Lung (tissue), 12 donors: ENCODE results near the gene RAPSN. TPM values are rescaled to one million over a fixed set of nuclear protein-coding genes. Genes with fewer than 3 reads are reported as not detected.

Source experiments
- ATAC-seq: fragments of 200-7000 bp; cut with Tn5 transposase; one replicate; pipeline ENCODE4 v1.9.1; 2020; ENCODE audit warnings: moderate number of reproducible peaks; ENCODE audit not compliant: insufficient read depth, low FRiP score
- DNase-seq, 3 donors: peaks; one replicate each; pipeline ENCODE4 v3.0.0-alpha.2; 2013 to 2017
- H3K27ac ChIP-seq, 2 donors: one replicate each; pipeline ENCODE4 v1.5.1; 2013; ENCODE audit warnings: mild to moderate bottlenecking in 2 of 2, moderate library complexity in 2 of 2, control low read depth in 1 of 2, inconsistent platforms in 1 of 2, low read depth in 1 of 2, low read length in 1 of 2
- H3K27me3 ChIP-seq, 3 donors: one replicate each; pipeline ENCODE4 v1.5.1; 2013; ENCODE audit warnings: low read length in 2 of 3; ENCODE audit not compliant: control insufficient read depth in 3 of 3, insufficient read depth in 3 of 3
- H3K36me3 ChIP-seq, 4 donors: one replicate each; pipeline ENCODE4 v1.5.1; 2013; ENCODE audit warnings: low read length in 4 of 4, mild to moderate bottlenecking in 1 of 4, moderate library complexity in 1 of 4; ENCODE audit not compliant: control insufficient read depth in 4 of 4, insufficient read depth in 4 of 4
- H3K4me1 ChIP-seq, 5 donors: one replicate each; pipeline ENCODE4 v1.5.1; 2013; ENCODE audit warnings: low read length in 5 of 5, mild to moderate bottlenecking in 2 of 5, moderate library complexity in 1 of 5; ENCODE audit not compliant: control insufficient read depth in 5 of 5, insufficient read depth in 5 of 5
- H3K4me3 ChIP-seq: one replicate; pipeline ENCODE4 v1.5.1; 2013; ENCODE audit warnings: mild to moderate bottlenecking, control low read depth, moderate library complexity
- H3K9ac ChIP-seq, 2 donors: one replicate each; pipeline ENCODE4 v1.5.1; 2013; ENCODE audit warnings: low read length in 2 of 2, control low read depth in 1 of 2; ENCODE audit not compliant: insufficient read depth in 1 of 2
- H3K9me3 ChIP-seq, 4 donors: one replicate each; pipeline ENCODE4 v1.5.1; 2013; ENCODE audit warnings: low read length in 3 of 4, mild to moderate bottlenecking in 1 of 4, moderate library complexity in 1 of 4; ENCODE audit not compliant: control insufficient read depth in 4 of 4, insufficient read depth in 3 of 4
- CTCF ChIP-seq: IDR thresholded peaks from 2 replicates; pipeline ENCODE4 v1.5.1; 2012; ENCODE audit warnings: mild to moderate bottlenecking; ENCODE audit errors: control extremely low read depth, extremely low read depth
- WGBS, 2 donors: extraction: QIAGEN DNeasy Blood & Tissue Kit; methylation state at CpG; one replicate each; pipeline ENCODE4 v1.1.7; 2013; 5-methylcytosine and 5-hydroxymethylcytosine counted together
- polyA plus RNA-seq, 2 donors: library from polyadenylated mRNA; stranded (reverse); fragments of 200-250 nt; gene quantifications; one replicate each; pipeline ENCODE4 v1.2.1, GENCODE V29; 2013
- total RNA-seq, 2 donors: library from RNA; depleted of rRNA in 1 of 2; stranded (reverse); fragments of >200 nt in 1 of 2; gene quantifications; one replicate each; pipeline ENCODE4 v1.2.1, GENCODE V29; 2014 to 2021
- donor health status: control.
- donor health status: control.
- donor health status: Bipolar disorder and iron deficiency.
- donor health status: healthy.
- donor health status: DM: yes; HTN: yes; CAD: no.

The RAPSN gene
- total and polyA plus RNA-seq, 4 donors = 0.38 to 1.5 (median 0.49) TPM; not detected in 1

- DNase-seq (peak in 1 of 3 donors; percentile 8), ATAC-seq (no peak)
- Histone ChIP-seq H3K27me3 (no peaks in the 10 kb centered on the region), H3K4me3 (no peak overlapping the region), H3K9ac (no peak overlapping the region), H3K4me1 (peaks cover 0 to 22% (median 8%) of the 10 kb centered on the region in 5 donors), H3K9me3 (no peaks in the 10 kb centered on the region), H3K27ac (peak overlapping the region; percentile 24 to 98), H3K36me3 (no peaks in the 10 kb centered on the region)
- WGBS, 2 donors = 33 to 67% methylated on average over 25 of the region's 25 CpGs
- no peak for TF ChIP-seq CTCF
These were observed 53.5 kb downstream of the RAPSN start for GRCh38 chr11:47395223-47396048.

GRCh38 chr11:47394322-47395222, 54.4 kb downstream of the RAPSN start:
- TF ChIP-seq CTCF = no peak
- peaks cover 0 to 17% (median 5%) of the 10 kb centered on the region in 5 donors for H3K4me1 ChIP-seq
- peak; percentile 64 for ATAC-seq
- no peak overlapping the region for H3K9ac ChIP-seq
- no peak overlapping the region for H3K4me3 ChIP-seq
- no peaks in the 10 kb centered on the region for H3K27me3 ChIP-seq
- peak in 2 of 3 donors; percentile 29 to 54 for DNase-seq
- H3K36me3 ChIP-seq = no peaks in the 10 kb centered on the region
- H3K27ac ChIP-seq = peak overlapping the region; percentile 36 to 98
- WGBS, 2 donors = 23 to 52% methylated on average over 37 to 39 of the region's 39 CpGs
- H3K9me3 ChIP-seq = no peaks in the 10 kb centered on the region

- peak overlapping the region; percentile 36 to 98 for H3K27ac ChIP-seq
- no peak for TF ChIP-seq CTCF
- no peak overlapping the region for H3K9ac ChIP-seq
- no peaks in the 10 kb centered on the region for H3K9me3 ChIP-seq
- DNase-seq (no peak), ATAC-seq (peak; percentile 16)
- H3K4me3 ChIP-seq = no peak overlapping the region
- WGBS, 2 donors = 44 to 72% methylated on average over 9 of the region's 9 CpGs
- H3K4me1 ChIP-seq = peaks cover 0 to 17% (median 3%) of the 10 kb centered on the region in 5 donors
- H3K36me3 ChIP-seq = no peaks in the 10 kb centered on the region
- H3K27me3 ChIP-seq = no peaks in the 10 kb centered on the region
These were observed 55.0 kb downstream of the RAPSN start for GRCh38 chr11:47394050-47394321.
